ENCODE results near the gene PCDHGB4.

GRCh38 chr5:141343242-141343952 lies 44.1 kb upstream of the PCDHGB4 start, which contains the start of gene PCDHGA3:
- TF ChIP-seq, protein P1, sequence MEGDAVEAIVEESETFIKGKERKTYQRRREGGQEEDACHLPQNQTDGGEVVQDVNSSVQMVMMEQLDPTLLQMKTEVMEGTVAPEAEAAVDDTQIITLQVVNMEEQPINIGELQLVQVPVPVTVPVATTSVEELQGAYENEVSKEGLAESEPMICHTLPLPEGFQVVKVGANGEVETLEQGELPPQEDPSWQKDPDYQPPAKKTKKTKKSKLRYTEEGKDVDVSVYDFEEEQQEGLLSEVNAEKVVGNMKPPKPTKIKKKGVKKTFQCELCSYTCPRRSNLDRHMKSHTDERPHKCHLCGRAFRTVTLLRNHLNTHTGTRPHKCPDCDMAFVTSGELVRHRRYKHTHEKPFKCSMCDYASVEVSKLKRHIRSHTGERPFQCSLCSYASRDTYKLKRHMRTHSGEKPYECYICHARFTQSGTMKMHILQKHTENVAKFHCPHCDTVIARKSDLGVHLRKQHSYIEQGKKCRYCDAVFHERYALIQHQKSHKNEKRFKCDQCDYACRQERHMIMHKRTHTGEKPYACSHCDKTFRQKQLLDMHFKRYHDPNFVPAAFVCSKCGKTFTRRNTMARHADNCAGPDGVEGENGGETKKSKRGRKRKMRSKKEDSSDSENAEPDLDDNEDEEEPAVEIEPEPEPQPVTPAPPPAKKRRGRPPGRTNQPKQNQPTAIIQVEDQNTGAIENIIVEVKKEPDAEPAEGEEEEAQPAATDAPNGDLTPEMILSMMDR (conservative IDR thresholded peaks at IDR 0.05; ENCODE audit: low read length) = peak; percentile 62
- TF ChIP-seq EZH2phosphoT487 (IDR thresholded peaks at IDR 0.05; ENCODE audit: borderline replicate concordance, low read depth, low read length) = no peak
